GM10266 (cell line): ENCODE measurements around the gene IGSF8.

Experiments used
- DNase-seq: peaks from one replicate; pipeline ENCODE4 v3.0.0; 2012; ENCODE audit errors: extremely low spot score
- TF ChIP-seq, protein P1 (sequence below): IDR thresholded peaks from 2 replicates; pipeline ENCODE4 v1.5.1; 2012; ENCODE audit warnings: mild to moderate bottlenecking, low read depth; ENCODE audit not compliant: control insufficient read depth, insufficient read depth; ENCODE audit errors: missing control alignments

IGSF8 gene, protein sequence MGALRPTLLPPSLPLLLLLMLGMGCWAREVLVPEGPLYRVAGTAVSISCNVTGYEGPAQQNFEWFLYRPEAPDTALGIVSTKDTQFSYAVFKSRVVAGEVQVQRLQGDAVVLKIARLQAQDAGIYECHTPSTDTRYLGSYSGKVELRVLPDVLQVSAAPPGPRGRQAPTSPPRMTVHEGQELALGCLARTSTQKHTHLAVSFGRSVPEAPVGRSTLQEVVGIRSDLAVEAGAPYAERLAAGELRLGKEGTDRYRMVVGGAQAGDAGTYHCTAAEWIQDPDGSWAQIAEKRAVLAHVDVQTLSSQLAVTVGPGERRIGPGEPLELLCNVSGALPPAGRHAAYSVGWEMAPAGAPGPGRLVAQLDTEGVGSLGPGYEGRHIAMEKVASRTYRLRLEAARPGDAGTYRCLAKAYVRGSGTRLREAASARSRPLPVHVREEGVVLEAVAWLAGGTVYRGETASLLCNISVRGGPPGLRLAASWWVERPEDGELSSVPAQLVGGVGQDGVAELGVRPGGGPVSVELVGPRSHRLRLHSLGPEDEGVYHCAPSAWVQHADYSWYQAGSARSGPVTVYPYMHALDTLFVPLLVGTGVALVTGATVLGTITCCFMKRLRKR

DNA sequence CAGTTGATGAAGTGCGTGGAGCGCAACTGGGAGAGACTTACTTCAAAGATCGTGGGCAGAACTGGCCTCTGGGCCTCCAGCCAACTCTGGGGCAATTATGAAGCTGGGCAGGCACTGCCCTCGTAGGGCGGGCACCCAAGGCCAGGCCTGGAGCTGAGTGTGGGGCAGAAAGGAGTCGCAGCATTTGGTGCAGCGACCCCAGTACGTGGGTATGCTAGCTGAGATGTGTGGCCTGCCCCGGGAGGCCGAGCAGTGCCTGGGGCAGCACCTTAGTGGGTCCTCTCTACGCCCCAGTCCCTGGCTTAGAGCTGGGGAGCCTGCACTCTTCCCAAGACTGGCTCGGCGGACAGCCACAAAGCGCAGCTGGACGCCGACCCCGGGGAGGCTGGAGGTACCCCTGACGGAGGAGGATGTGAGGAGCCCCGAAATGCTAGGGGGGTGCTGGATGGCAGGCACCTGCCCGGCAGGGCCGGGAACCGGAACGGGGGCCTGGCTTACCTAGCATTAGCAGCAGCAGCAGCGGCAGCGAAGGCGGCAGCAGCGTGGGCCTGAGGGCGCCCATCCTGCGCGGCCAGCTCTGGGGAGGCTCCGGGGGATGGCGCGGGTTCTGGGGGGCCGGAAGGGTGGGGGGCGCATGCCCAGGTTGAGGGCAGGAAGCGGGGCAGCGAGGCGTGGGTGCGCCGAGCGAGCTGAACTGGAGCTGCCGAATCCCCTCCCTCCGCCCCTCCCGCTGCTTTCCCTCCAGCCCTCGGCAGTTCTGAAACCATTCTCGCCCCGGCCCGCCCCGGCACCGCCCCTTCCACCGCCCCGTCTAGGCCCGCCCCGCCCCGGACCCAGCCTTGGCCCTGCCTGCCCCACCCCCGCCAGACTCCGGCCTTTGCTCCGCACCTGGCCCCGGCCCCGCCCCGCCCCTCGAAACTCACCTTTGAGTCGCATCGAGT, at the start of gene IGSF8:
Gene IGSF8, minus strand, starts transcription at position 709 of the 941 bp plus-strand sequence. Its CDS starts 147 bp downstream, at position 562.
- TF ChIP-seq, protein P1, sequence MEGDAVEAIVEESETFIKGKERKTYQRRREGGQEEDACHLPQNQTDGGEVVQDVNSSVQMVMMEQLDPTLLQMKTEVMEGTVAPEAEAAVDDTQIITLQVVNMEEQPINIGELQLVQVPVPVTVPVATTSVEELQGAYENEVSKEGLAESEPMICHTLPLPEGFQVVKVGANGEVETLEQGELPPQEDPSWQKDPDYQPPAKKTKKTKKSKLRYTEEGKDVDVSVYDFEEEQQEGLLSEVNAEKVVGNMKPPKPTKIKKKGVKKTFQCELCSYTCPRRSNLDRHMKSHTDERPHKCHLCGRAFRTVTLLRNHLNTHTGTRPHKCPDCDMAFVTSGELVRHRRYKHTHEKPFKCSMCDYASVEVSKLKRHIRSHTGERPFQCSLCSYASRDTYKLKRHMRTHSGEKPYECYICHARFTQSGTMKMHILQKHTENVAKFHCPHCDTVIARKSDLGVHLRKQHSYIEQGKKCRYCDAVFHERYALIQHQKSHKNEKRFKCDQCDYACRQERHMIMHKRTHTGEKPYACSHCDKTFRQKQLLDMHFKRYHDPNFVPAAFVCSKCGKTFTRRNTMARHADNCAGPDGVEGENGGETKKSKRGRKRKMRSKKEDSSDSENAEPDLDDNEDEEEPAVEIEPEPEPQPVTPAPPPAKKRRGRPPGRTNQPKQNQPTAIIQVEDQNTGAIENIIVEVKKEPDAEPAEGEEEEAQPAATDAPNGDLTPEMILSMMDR = no peak
- no peak for DNase-seq

- TF ChIP-seq, protein P1 = no peak
These were observed 49.7 kb upstream of the IGSF8 start for GRCh38 chr1:160148121-160148520.

DNA sequence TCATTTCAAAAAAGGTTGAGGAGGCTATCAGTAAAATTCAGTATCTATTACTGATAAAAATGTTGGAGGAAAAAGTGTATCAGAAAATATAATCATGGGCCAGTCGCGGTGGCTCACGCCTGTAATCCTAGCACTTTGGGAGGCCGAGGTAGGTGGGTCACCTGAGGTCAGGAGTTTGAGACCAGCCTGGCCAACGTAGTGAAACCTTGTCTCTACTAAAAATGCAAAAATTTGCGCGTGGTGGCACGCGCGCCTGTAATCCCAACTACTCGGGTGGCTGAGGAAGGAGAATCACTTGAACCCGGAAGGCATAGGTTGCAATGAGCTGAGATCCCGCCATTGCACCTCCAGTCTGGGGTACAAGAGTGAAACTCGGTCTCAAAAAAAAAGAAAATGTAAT, 47.7 kb upstream of the IGSF8 start:
- no peak for DNase-seq
- TF ChIP-seq, protein P1 = no peak

More at GRCh38 chr1:160148121-160148520, 49.7 kb upstream of the IGSF8 start:
- no peak for DNase-seq

- no peak for DNase-seq
- TF ChIP-seq, protein P1 = no peak
These were observed 46.5 kb upstream of the IGSF8 start for GRCh38 chr1:160144921-160145320.

GRCh38 chr1:160143695-160144094, 45.3 kb upstream of the IGSF8 start:
- no peak for DNase-seq
- TF ChIP-seq, protein P1 = no peak

DNA sequence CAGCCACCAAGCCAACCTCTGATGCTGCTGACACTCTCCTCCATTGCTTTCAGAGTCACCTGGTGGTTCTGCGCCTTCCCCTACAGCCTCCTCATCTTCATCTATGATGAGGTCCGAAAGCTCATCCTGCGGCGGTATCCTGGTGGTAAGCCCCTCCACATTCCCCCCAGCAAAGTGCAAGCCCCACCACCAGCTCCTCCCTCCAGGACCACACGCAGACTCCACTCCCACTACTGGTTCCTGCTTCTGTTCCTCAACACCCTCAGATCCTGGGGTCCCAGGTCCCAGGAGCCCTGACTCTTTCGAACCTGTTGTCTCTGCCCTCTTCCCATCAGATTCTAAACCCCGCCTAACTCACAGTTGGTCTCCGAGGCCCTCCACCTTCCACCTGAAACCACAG, 41.4 kb upstream of the IGSF8 start:
- DNase-seq = no peak
- TF ChIP-seq, protein P1 = no peak
